DMS153 treated with DMSO at 0.1 percent for 48 hours (cell line): ENCODE results near the gene HID1.
"Not testable (repeated sequence)": the region's sequence is repeated elsewhere in the genome, so short reads cannot be mapped to it uniquely, and the experiment has no call there.

Source experiments
- DNase-seq: peaks from one replicate; lab custom pipeline; 2025; ENCODE audit not compliant: unreplicated experiment; lab: John Stamatoyannopoulos, UW

Gene HID1

GRCh38 chr17:74969501-74969900 lies 3.1 kb downstream of the HID1 start:
- DNase-seq = not testable (repeated sequence)

GRCh38 chr17:74968361-74968780 lies 4.2 kb downstream of the HID1 start:
- no peak for DNase-seq

- DNase-seq = no peak
Measured at GRCh38 chr17:74964988-74965622, 7.5 kb downstream of the HID1 start.

- no peak for DNase-seq
Measured at GRCh38 chr17:74964246-74964761, 8.3 kb downstream of the HID1 start.

- no peak for DNase-seq
Measured at GRCh38 chr17:74963656-74964055, 8.9 kb downstream of the HID1 start.

GRCh38 chr17:74962622-74963394 lies 9.8 kb downstream of the HID1 start:
- DNase-seq = no peak

- DNase-seq = peak; percentile 55
Measured at GRCh38 chr17:74961657-74962350, 10.8 kb downstream of the HID1 start.

- no peak for DNase-seq
Measured at GRCh38 chr17:74960570-74961342, 11.8 kb downstream of the HID1 start.

- no peak for DNase-seq
Measured at GRCh38 chr17:74959826-74960515, 12.6 kb downstream of the HID1 start.

GRCh38 chr17:74957935-74958740 lies 14.4 kb downstream of the HID1 start:
- peak; percentile 23 for DNase-seq

- DNase-seq = no peak
Measured at GRCh38 chr17:74956093-74956492, 16.5 kb downstream of the HID1 start.

- no peak for DNase-seq
Measured at GRCh38 chr17:74954665-74955421, 17.7 kb downstream of the HID1 start.

GRCh38 chr17:74954115-74954514 lies 18.4 kb downstream of the HID1 start:
- DNase-seq = no peak

- DNase-seq = no peak
Measured at GRCh38 chr17:74953134-74953687, 19.3 kb downstream of the HID1 start.

GRCh38 chr17:74952431-74953133 lies 20.0 kb downstream of the HID1 start:
- DNase-seq = no peak

- DNase-seq = no peak
Measured at GRCh38 chr17:74951680-74952421, 20.7 kb downstream of the HID1 start.

- DNase-seq = no peak
Measured at GRCh38 chr17:74951065-74951464, 21.5 kb downstream of the HID1 start.
